Upper lobe of right lung (tissue), 1 donor: ENCODE data around the gene INPP5B. TPM values are rescaled to one million over a fixed set of nuclear protein-coding genes. Genes with fewer than 3 reads are reported as not detected.

Source experiments
- ATAC-seq: fragments of 200-7000 bp; cut with Tn5 transposase; one replicate; pipeline ENCODE4 v1.9.1; 2020; ENCODE audit warnings: mild to moderate bottlenecking, moderate library complexity
- DNase-seq: peaks from one replicate; pipeline ENCODE4 v3.0.0-alpha.2; 2020
- H3K27ac ChIP-seq: fragments of 200-600 bp; one replicate; pipeline ENCODE4 v1.8.0; 2022
- H3K27me3 ChIP-seq: fragments of 200-600 bp; one replicate; pipeline ENCODE4 v1.8.0; 2022; ENCODE audit warnings: mild to moderate bottlenecking
- H3K36me3 ChIP-seq: fragments of 200-600 bp; one replicate; pipeline ENCODE4 v1.8.0; 2022
- H3K4me1 ChIP-seq: fragments of 200-600 bp; one replicate; pipeline ENCODE4 v1.8.0; 2022
- H3K4me3 ChIP-seq: fragments of 200-600 bp; one replicate; pipeline ENCODE4 v1.8.0; 2022; ENCODE audit warnings: mild to moderate bottlenecking
- H3K9me3 ChIP-seq: fragments of 200-600 bp; one replicate; pipeline ENCODE4 v1.8.0; 2022
- intact Hi-C: fragments of 100-400 bp; cut with DNase I; formaldehyde crosslinking; loops from one replicate; pipeline ENCODE4 v1.11.0; 2022
- total RNA-seq: library from RNA; stranded (reverse); fragmentation: NEBNext Ultra II Directional; extraction: Animal tissue kit (Norgen Biotek cat#: 25700); gene quantifications from one replicate; pipeline ENCODE4 v1.2.1, GENCODE V29; 2021
- TF ChIP-seq, protein P1 (sequence below): fragments of 200-600 bp; IDR thresholded peaks from one replicate; pipeline ENCODE4 v1.8.0; 2022; ENCODE audit warnings: antibody characterized with exemption
- donor health status: DM: no; HTN: yes; CAD: no; lungs with severe emphysema.

INPP5B gene
- total RNA-seq, 1 donor from 2014 or later = 44.8 TPM

DNA sequence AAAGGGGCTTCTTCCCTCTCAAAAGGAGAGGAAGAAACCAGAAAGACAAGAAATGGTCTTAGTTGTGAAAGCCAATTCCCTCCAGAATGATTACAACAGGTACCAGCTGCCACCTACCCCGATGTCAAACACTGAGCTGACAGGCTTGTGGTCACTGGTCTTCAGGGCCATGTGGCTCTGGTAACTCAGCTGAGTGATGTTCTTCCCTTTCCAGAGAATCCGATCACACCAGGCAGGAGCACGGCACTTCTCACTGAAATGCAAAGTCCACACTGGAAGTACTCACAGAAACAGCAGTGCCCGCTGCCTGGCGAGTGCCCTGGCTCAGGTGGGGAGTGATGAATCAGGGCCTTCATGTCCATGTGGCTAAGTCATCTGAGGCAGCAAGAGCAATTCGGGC, 68.8 kb downstream of the INPP5B start:
- Histone ChIP-seq H3K9me3 (no peaks in the 10 kb centered on the region), H3K27ac (no peak overlapping the region), H3K36me3 (peaks cover 96% of the 10 kb centered on the region), H3K4me1 (no peaks in the 10 kb centered on the region), H3K27me3 (no peaks in the 10 kb centered on the region), H3K4me3 (no peak overlapping the region)
- DNase-seq (no peak), ATAC-seq (no peak)
- TF ChIP-seq, protein P1, sequence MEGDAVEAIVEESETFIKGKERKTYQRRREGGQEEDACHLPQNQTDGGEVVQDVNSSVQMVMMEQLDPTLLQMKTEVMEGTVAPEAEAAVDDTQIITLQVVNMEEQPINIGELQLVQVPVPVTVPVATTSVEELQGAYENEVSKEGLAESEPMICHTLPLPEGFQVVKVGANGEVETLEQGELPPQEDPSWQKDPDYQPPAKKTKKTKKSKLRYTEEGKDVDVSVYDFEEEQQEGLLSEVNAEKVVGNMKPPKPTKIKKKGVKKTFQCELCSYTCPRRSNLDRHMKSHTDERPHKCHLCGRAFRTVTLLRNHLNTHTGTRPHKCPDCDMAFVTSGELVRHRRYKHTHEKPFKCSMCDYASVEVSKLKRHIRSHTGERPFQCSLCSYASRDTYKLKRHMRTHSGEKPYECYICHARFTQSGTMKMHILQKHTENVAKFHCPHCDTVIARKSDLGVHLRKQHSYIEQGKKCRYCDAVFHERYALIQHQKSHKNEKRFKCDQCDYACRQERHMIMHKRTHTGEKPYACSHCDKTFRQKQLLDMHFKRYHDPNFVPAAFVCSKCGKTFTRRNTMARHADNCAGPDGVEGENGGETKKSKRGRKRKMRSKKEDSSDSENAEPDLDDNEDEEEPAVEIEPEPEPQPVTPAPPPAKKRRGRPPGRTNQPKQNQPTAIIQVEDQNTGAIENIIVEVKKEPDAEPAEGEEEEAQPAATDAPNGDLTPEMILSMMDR = no peak
- intact Hi-C loops = no loop called here

DNA sequence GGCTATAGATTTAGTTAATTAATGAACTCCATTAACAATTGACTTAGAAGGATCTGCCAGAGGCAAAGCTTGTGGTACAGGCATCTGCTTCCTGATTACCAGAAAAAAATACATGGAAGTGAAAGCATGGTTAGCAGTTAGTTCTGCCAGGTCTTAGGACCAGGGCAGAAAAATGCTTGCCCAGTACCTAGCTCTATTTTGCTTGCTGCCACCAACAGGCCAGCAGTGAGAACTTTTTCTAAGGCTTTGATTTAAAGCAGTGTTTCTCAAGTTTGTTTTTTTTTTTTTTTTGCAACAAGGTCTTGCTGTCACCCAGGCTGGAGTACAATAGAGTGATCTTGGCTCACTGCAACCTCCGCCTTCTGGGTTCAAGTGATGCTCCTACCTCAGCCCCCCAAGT, 71.0 kb downstream of the INPP5B start:
- H3K27me3 ChIP-seq = no peaks in the 10 kb centered on the region
- H3K9me3 ChIP-seq = no peaks in the 10 kb centered on the region
- TF ChIP-seq, protein P1 = no peak
- H3K27ac ChIP-seq = no peak overlapping the region
- DNase-seq (no peak), ATAC-seq (no peak)
- intact Hi-C loops = no loop called here
- peaks cover 93% of the 10 kb centered on the region for H3K36me3 ChIP-seq
- no peaks in the 10 kb centered on the region for H3K4me1 ChIP-seq
- no peak overlapping the region for H3K4me3 ChIP-seq

DNA sequence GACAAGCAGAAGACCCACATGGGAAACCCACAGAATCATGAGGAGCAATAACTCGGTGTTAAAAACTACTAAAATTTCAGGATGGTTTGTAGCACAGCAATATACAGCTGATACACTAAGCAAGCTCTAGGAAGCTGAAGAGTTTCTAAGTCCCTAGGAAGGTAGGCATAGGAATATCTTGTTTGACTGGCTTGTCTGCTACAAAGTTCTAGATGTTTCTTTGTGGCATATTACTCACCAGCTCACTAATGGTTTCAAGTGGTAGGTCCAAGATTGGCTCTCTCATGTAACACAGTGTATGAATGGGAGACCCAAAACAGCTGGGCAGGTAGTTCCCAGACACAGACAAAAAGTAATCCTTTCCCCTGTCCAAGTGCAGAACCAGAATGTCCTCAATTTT, 74.2 kb downstream of the INPP5B start:
- ATAC-seq (no peak), DNase-seq (no peak)
- Histone ChIP-seq H3K9me3 (no peaks in the 10 kb centered on the region), H3K36me3 (peaks cover 94% of the 10 kb centered on the region), H3K4me3 (no peak overlapping the region), H3K27ac (no peak overlapping the region), H3K27me3 (no peaks in the 10 kb centered on the region), H3K4me1 (no peaks in the 10 kb centered on the region)
- intact Hi-C loops = no loop called here
- TF ChIP-seq, protein P1 = no peak

DNA sequence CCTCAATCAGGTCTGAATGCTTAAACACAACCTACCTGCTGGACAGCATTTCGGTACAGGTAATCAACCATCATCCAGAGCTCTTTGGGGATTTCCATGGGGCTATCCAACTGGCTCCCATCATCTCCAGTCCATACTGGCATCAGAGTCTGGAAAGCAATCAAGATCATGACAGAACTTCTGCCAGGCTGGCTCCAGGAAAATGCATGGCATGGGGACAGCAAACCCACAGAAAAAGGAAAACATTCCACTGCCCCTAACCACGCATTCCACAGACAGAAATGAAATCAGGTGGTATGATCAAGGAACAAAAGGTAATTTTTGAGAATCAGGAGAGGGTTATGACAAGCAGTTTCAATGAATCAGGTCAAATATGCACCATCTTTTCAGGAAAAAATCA, 78.4 kb downstream of the INPP5B start:
- Histone ChIP-seq H3K9me3 (no peaks in the 10 kb centered on the region), H3K36me3 (peaks cover 94% of the 10 kb centered on the region), H3K27me3 (no peaks in the 10 kb centered on the region), H3K27ac (no peak overlapping the region), H3K4me3 (no peak overlapping the region), H3K4me1 (no peaks in the 10 kb centered on the region)
- ATAC-seq (no peak), DNase-seq (no peak)
- TF ChIP-seq, protein P1 = no peak
- intact Hi-C loops = no loop called here

DNA sequence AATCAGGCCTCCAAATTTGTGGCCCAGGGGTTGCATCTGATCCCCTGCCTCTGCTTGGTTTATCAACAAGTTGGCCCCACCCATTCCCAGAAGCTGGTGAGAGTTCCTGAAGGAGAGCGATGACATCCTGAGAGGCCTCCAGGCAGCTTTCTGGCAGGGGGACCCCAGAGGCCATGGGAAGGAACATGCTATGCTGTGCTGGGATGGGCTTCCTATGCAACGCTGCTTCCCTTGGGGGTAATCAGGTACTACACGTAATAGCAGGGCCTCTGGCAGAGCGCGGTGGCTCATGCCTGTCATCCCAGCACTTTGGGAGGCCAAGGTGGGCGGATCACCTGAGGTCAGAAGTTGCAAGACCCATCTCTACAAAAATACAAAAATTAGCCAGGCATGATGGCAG, 79.1 kb downstream of the INPP5B start:
- Histone ChIP-seq H3K27ac (no peak overlapping the region), H3K27me3 (no peaks in the 10 kb centered on the region), H3K4me3 (no peak overlapping the region), H3K36me3 (peaks cover 94% of the 10 kb centered on the region), H3K4me1 (no peaks in the 10 kb centered on the region), H3K9me3 (no peaks in the 10 kb centered on the region)
- TF ChIP-seq, protein P1 = no peak
- DNase-seq (no peak), ATAC-seq (no peak)
- intact Hi-C loops = no loop called here

DNA sequence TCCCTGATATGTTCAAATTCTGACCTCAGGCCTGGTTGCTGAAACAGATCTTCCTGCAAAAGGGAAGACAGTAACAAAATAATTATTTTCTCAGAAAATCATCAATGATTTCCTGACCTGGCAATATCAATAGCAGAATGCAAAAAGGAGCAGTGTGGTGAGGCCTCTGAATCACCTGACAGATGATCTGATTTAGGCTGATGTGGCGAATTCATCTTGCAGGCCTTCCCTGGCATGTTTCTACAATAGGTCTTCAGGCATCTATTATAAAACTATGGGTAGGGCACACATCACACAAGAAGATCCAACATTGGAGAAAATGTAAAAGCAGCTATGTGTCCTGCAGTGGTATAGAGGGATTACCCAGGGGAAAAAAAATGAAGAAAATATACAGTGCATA, 80.4 kb downstream of the INPP5B start:
- TF ChIP-seq, protein P1 = no peak
- no peak for ATAC-seq
- H3K36me3 ChIP-seq = peaks cover 91% of the 10 kb centered on the region

More for the DNA sequence above, 80.4 kb downstream of the INPP5B start:
- intact Hi-C loops = no loop called here
- Histone ChIP-seq H3K4me3 (no peak overlapping the region), H3K27me3 (no peaks in the 10 kb centered on the region), H3K4me1 (no peaks in the 10 kb centered on the region), H3K9me3 (no peaks in the 10 kb centered on the region), H3K27ac (no peak overlapping the region)
- no peak for DNase-seq
